Urinary bladder (tissue), 4 donors: ENCODE measurements around the gene INPP4A. TPM values are rescaled to one million over a fixed set of nuclear protein-coding genes. Genes with fewer than 3 reads are reported as not detected.
"Not testable (repeated sequence)": the region's sequence is repeated elsewhere in the genome, so short reads cannot be mapped to it uniquely, and the experiment has no call there.

ENCODE experiments used
- DNase-seq: peaks from one replicate; pipeline ENCODE4 v3.0.0-alpha.2; 2015; ENCODE audit errors: extremely low spot score
- H3K27ac ChIP-seq: one replicate; pipeline ENCODE4 v1.5.1; 2013; ENCODE audit warnings: low read depth, mild to moderate bottlenecking, moderate library complexity
- H3K36me3 ChIP-seq: one replicate; pipeline ENCODE4 v1.6.1; 2013; ENCODE audit warnings: mild to moderate bottlenecking, moderate library complexity; ENCODE audit not compliant: insufficient read depth
- H3K4me1 ChIP-seq: one replicate; pipeline ENCODE4 v1.6.1; 2013; ENCODE audit warnings: mild to moderate bottlenecking, moderate library complexity; ENCODE audit not compliant: insufficient read depth
- H3K4me3 ChIP-seq: one replicate; pipeline ENCODE4 v1.5.1; 2013; ENCODE audit warnings: low read depth, low read length
- WGBS: extraction: QIAGEN DNeasy Blood & Tissue Kit; methylation state at CpG from one replicate; pipeline ENCODE4 v1.1.7; 2013; 5-methylcytosine and 5-hydroxymethylcytosine counted together
- polyA plus RNA-seq: library from polyadenylated mRNA; stranded (reverse); fragments of 200-250 nt; gene quantifications from one replicate; pipeline ENCODE4 v1.2.3, GENCODE V29; 2013
- total RNA-seq: library from RNA; depleted of rRNA; stranded (reverse); fragments of >200 nt; gene quantifications from one replicate; pipeline ENCODE4 v1.2.3, GENCODE V29; 2014
- donor health status: healthy with polysubstance abuse.
- donor health status: healthy.

INPP4A gene
- total and polyA plus RNA-seq, 2 donors: 19.2 to 32.6 TPM

- Histone ChIP-seq H3K4me3 (no peak overlapping the region), H3K27ac (no peak overlapping the region), H3K4me1 (no peaks in the 10 kb centered on the region), H3K36me3 (no peaks in the 10 kb centered on the region)
- 74% methylated on average over 10 of the region's 10 CpGs for WGBS
- no peak for DNase-seq
Measured at GRCh38 chr2:98577313-98577712, 132.7 kb downstream of the INPP4A start.

DNA sequence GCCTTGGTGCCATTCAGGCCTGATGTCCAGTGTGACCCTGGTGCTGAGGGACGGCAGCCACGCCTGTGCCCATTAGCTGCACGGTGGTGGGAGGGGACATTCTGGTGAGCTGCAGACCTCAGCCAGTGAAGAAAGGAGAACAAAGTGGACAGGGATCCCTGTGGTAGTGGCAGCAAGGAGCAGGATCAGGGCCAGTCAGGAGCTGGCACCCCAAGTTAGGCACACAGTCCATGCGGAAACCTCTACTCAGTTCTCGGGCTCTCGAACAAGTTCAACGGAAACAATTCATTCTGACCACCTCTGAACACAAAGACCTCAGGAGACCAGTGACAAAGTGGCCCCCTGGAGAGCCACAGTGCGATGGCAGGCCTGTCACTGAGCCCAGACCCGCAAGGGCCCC lies 133.6 kb downstream of the INPP4A start:
- 91% methylated on average over 9 of the region's 9 CpGs for WGBS
- DNase-seq: no peak
- Histone ChIP-seq H3K27ac (no peak overlapping the region), H3K4me1 (no peaks in the 10 kb centered on the region), H3K4me3 (no peak overlapping the region), H3K36me3 (no peaks in the 10 kb centered on the region)

GRCh38 chr2:98579926-98580325 lies 135.3 kb downstream of the INPP4A start:
- Histone ChIP-seq H3K4me1 (no peaks in the 10 kb centered on the region), H3K36me3 (no peaks in the 10 kb centered on the region), H3K4me3 (no peak overlapping the region), H3K27ac (no peak overlapping the region)
- DNase-seq: no peak
- WGBS: 84% methylated on average over 7 of the region's 7 CpGs

DNA sequence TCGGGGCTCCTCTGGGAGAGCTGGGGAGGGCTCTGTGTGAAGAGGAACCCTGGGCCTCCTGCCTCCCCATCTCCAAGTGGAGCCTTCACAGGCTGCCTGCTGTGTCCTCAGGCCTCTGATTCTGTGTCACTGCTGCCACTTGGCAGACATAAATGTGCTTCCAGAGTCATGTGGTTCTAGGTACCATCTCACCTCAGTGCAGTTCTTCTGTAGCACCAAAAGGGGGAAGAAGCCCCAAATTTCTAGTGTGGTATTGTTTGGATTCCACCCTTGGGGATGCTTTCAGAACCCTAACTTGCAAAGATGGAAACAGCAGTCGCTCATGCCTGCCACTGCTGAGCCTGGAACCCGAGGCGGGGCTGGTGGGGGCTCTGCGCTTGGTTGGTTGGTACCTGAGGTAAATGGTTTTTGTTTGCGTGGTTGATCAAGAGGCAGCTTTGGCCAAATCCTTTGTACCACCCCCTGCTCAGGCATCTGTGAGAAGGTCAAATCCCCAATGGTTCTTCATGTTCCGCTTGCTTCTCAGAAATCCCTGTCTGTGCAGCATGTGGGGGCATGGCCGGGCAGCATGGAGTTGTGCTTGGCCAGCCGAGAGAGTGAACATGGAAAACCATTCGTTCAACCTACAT lies 136.1 kb downstream of the INPP4A start:
- Histone ChIP-seq H3K27ac (no peak overlapping the region), H3K4me1 (no peaks in the 10 kb centered on the region), H3K4me3 (no peak overlapping the region), H3K36me3 (no peaks in the 10 kb centered on the region)
- DNase-seq: no peak
- WGBS: 91% methylated on average over 10 of the region's 10 CpGs

DNA sequence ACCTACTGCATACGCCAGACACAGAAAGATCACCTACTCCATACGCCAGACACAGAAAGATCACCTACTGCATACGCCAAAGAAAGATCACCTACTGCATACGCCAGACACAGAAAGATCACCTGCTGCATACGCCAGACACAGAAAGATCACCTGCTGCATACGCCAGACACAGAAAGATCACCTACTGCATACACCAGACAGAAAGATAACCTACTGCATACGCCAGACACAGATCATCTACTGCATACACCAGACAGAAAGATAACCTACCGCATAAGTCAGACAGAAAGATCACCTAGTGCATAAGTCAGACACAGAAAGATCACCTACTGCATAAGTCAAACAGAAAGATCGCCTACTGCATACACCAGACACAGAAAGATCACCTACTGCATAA lies 137.9 kb downstream of the INPP4A start:
- 96% methylated on average over 9 of the region's 9 CpGs for WGBS
- no peaks in the 10 kb centered on the region for H3K36me3 ChIP-seq
- H3K4me1 ChIP-seq: no peaks in the 10 kb centered on the region
- no peak overlapping the region for H3K27ac ChIP-seq
- no peak overlapping the region for H3K4me3 ChIP-seq
- DNase-seq: no peak

- Histone ChIP-seq H3K27ac (no peak overlapping the region), H3K36me3 (no peaks in the 10 kb centered on the region), H3K4me1 (no peaks in the 10 kb centered on the region), H3K4me3 (no peak overlapping the region)
- no peak for DNase-seq
- WGBS: 97% methylated on average over 7 of the region's 7 CpGs
Measured at GRCh38 chr2:98583276-98583675, 138.6 kb downstream of the INPP4A start.

DNA sequence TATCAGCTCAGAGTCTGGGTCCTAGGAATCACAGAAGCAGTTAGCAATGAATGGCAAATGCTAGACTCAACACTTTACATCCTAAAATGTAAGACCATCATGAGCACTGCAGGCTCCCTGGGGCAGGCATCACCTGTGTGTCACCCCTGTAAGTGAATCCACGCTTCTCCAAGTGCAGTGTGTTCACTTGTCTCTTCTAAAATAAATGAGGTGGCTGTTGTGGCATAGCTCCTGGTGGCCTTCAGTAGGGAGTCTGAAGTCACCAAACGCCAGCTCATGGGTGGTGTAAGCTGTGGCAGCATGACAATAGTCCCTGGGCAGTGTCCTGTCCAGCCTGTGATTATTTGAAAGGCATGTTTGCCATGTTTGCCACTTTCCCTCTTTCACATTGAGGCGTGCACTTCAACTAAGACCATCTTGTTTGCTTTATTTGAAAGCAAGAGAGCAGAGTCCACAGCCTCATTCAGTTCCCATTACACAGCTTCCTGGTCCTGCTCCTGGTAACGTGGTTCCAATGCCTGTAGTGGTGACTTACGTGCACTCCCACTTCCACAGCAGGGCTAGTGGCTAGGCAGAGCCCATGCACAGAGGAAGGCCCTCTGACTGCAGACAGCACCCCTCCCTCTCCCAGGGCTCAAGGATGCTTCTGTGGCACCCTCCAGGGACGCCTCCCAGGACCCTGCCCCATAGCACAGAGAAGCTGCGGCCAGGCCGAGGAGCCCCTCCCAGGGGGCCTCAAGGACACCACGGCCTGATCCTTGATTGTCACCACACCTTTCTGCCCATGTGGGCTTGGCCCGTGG lies 139.4 kb downstream of the INPP4A start:
- DNase-seq: no peak
- 89% methylated on average over 10 of the region's 10 CpGs for WGBS
- Histone ChIP-seq H3K4me1 (no peaks in the 10 kb centered on the region), H3K36me3 (no peaks in the 10 kb centered on the region), H3K27ac (no peak overlapping the region), H3K4me3 (no peak overlapping the region)

DNA sequence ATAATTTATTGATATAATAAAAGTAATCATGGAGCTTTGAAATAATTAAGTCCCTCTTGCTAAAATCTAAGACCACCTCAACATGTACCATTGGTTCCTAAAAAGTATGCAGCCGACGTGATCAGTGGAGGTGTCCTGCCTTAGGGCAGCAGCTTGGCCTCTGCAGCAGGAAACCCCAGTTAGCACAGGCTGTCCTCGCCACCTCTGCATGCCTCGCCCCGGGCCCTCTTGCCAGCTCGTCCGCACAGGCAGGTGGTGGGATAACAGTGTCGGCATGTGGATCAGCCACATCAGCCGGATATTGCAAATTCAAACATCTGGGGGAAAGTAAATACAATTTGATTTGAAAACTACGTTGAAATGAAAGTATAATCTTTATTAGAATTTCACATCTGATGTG lies 140.7 kb downstream of the INPP4A start:
- Histone ChIP-seq H3K27ac (no peak overlapping the region), H3K4me1 (no peaks in the 10 kb centered on the region), H3K36me3 (no peaks in the 10 kb centered on the region), H3K4me3 (no peak overlapping the region)
- DNase-seq: no peak
- WGBS: 88% methylated on average over 10 of the region's 10 CpGs

GRCh38 chr2:98586551-98587140 lies 142.0 kb downstream of the INPP4A start:
- Histone ChIP-seq H3K4me3 (no peak overlapping the region), H3K4me1 (no peaks in the 10 kb centered on the region), H3K36me3 (no peaks in the 10 kb centered on the region), H3K27ac (no peak overlapping the region)
- whole genome bisulfite sequencing: 89% methylated on average over 6 of the region's 6 CpGs
- no peak for DNase-seq

GRCh38 chr2:98588880-98589431 lies 144.3 kb downstream of the INPP4A start:
- DNase-seq: no peak
- Histone ChIP-seq H3K4me1 (no peaks in the 10 kb centered on the region), H3K36me3 (no peaks in the 10 kb centered on the region), H3K27ac (no peak overlapping the region), H3K4me3 (no peak overlapping the region)
- WGBS: 58% methylated on average over 4 of the region's 4 CpGs

DNA sequence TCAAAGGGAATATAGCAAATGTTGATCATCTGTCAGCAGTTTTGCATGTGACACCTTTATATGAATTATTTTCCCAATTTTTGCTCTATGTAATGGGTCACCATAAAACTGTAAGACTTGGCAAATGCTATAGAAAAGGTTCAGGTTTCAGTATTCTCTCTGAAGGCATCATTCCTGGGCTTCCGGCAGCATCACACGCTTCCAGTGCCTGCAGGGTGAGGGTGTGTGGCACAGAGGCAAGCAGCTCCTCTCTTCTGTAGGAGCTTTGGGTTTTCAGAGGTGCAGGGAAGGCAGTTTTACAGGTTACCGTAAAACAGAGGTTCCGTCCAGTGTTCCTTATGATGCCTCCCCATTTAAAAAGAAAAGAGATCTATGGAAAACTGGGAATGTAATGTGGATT lies 144.8 kb downstream of the INPP4A start:
- DNase-seq: no peak
- Histone ChIP-seq H3K4me1 (no peaks in the 10 kb centered on the region), H3K4me3 (no peak overlapping the region), H3K36me3 (no peaks in the 10 kb centered on the region), H3K27ac (no peak overlapping the region)
- 93% methylated on average over 4 of the region's 4 CpGs for whole genome bisulfite sequencing

DNA sequence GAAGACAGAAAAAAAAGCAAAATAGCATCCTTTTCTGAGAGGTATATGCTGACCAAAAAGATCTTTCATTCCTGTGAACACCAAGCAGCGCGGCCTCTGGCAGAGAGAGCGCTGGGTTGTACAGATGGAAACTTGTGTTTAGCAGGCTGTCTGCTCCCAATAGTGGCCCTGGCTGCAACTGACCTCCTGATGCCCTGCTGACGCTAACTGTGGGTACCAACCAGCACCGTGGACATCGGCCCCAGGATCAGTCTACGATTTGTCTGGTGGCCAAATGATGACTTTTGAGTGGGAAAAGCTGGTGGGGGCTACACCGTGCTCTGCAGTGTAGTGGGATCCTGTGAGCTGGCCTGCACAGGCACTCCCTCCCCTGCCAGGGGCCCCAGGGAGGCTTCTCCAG lies 147.9 kb downstream of the INPP4A start:
- Histone ChIP-seq H3K27ac (no peak overlapping the region), H3K4me1 (no peaks in the 10 kb centered on the region), H3K4me3 (no peak overlapping the region), H3K36me3 (peaks cover 2% of the 10 kb centered on the region)
- DNase-seq: no peak
- 95% methylated on average over 8 of the region's 8 CpGs for WGBS

GRCh38 chr2:98594665-98595064 lies 150.0 kb downstream of the INPP4A start:
- not testable (repeated sequence) for DNase-seq, H3K36me3 ChIP-seq, H3K27ac ChIP-seq, H3K4me1 ChIP-seq, H3K4me3 ChIP-seq
- 85% methylated on average over 2 of the region's 4 CpGs for WGBS
